Mesenchymal stem cell (in vitro differentiated cells and primary cell): ENCODE measurements around the gene SLC39A10. TPM values are rescaled to one million over a fixed set of nuclear protein-coding genes. Genes with fewer than 3 reads are reported as not detected.

ENCODE experiments used
- DNase-seq: peaks from one replicate; pipeline ENCODE4 v3.0.0-alpha.2; 2013
- H2AFZ ChIP-seq: one replicate; pipeline ENCODE4 v1.6.1; 2013; ENCODE audit warnings: low read depth, mild to moderate bottlenecking, control low read depth, inconsistent platforms, low read length, moderate library complexity
- H2AK5ac ChIP-seq: 2 replicates; pipeline ENCODE4 v1.6.1; 2013; ENCODE audit warnings: low read length, moderate library complexity, mild to moderate bottlenecking, inconsistent platforms; ENCODE audit not compliant: severe bottlenecking
- H2BK120ac ChIP-seq: one replicate; pipeline ENCODE4 v1.6.1; 2013; ENCODE audit warnings: low read depth, mild to moderate bottlenecking, inconsistent platforms, low read length, moderate library complexity
- H2BK12ac ChIP-seq, 2 experiments: one replicate each; pipeline ENCODE4 v1.6.1; 2013; ENCODE audit warnings: inconsistent platforms in 2 of 2, low read length in 2 of 2, mild to moderate bottlenecking in 2 of 2, moderate library complexity in 2 of 2, control low read depth in 1 of 2
- H2BK15ac ChIP-seq: one replicate; pipeline ENCODE4 v1.6.1; 2013; ENCODE audit warnings: mild to moderate bottlenecking, low read depth, inconsistent platforms; ENCODE audit not compliant: poor library complexity, severe bottlenecking
- H2BK5ac ChIP-seq: 2 replicates; pipeline ENCODE4 v1.6.1; 2013; ENCODE audit warnings: low read depth, mild to moderate bottlenecking, low read length, control low read depth, inconsistent platforms; ENCODE audit not compliant: poor library complexity, severe bottlenecking
- H3K14ac ChIP-seq, 2 experiments: one replicate each; pipeline ENCODE4 v1.6.1; 2013; ENCODE audit warnings: inconsistent platforms in 2 of 2, low read length in 2 of 2, control low read depth in 1 of 2, mild to moderate bottlenecking in 1 of 2, moderate library complexity in 1 of 2
- H3K18ac ChIP-seq, 2 experiments: one replicate each; pipeline ENCODE4 v1.6.1; 2013; ENCODE audit warnings: inconsistent platforms in 2 of 2, low read length in 2 of 2, control low read depth in 1 of 2, low read depth in 1 of 2, mild to moderate bottlenecking in 1 of 2
- H3K23ac ChIP-seq, 2 experiments: one replicate each; pipeline ENCODE4 v1.6.1; 2013; ENCODE audit warnings: inconsistent platforms in 2 of 2, low read length in 2 of 2, mild to moderate bottlenecking in 2 of 2, moderate library complexity in 2 of 2, control low read depth in 1 of 2
- H3K27ac ChIP-seq: 2 replicates; pipeline ENCODE4 v1.5.1; 2013; ENCODE audit warnings: mild to moderate bottlenecking, moderate library complexity, low read length, control low read depth, inconsistent platforms; ENCODE audit not compliant: poor library complexity, severe bottlenecking
- H3K27me3 ChIP-seq, 2 experiments: 2 replicates each; pipeline versions ENCODE4 v1.6.1 to v1.7.0; 2013; ENCODE audit warnings: low read length in 2 of 2, mild to moderate bottlenecking in 2 of 2, moderate library complexity in 2 of 2, control low read depth in 1 of 2, inconsistent platforms in 1 of 2; ENCODE audit not compliant: control insufficient read depth in 1 of 2, insufficient read depth in 1 of 2
- H3K36me3 ChIP-seq, 2 experiments: 2 replicates each; pipeline versions ENCODE4 v1.6.1 to v1.7.0; 2013; ENCODE audit warnings: low read length in 2 of 2, control low read depth in 1 of 2, inconsistent platforms in 1 of 2, low read depth in 1 of 2, mild to moderate bottlenecking in 1 of 2; ENCODE audit not compliant: insufficient read depth in 2 of 2, control insufficient read depth in 1 of 2
- H3K4ac ChIP-seq, 2 experiments: one replicate each; pipeline ENCODE4 v1.6.1; 2013; ENCODE audit warnings: inconsistent platforms in 2 of 2, low read length in 2 of 2, mild to moderate bottlenecking in 2 of 2, moderate library complexity in 2 of 2, control low read depth in 1 of 2, low read depth in 1 of 2
- H3K4me1 ChIP-seq: 2 replicates; pipeline ENCODE4 v1.6.1; 2013; ENCODE audit warnings: low read depth, low read length, control low read depth; ENCODE audit not compliant: control insufficient read depth, insufficient read depth
- H3K4me2 ChIP-seq: 2 replicates; pipeline ENCODE4 v1.6.1; 2013; ENCODE audit warnings: low read length, mild to moderate bottlenecking, inconsistent platforms; ENCODE audit not compliant: poor library complexity, severe bottlenecking
- H3K4me3 ChIP-seq, 2 experiments: 2 replicates each; pipeline versions ENCODE4 v1.5.1 to v1.7.0; 2013; ENCODE audit warnings: low read length in 2 of 2, mild to moderate bottlenecking in 2 of 2, control low read depth in 1 of 2, low read depth in 1 of 2; ENCODE audit not compliant: insufficient read depth in 1 of 2
- H3K79me1 ChIP-seq: replicated peaks from 2 replicates; pipeline ENCODE4 v1.6.1; 2013; ENCODE audit warnings: mild to moderate bottlenecking, control low read depth, low read length, inconsistent platforms; ENCODE audit not compliant: poor library complexity, severe bottlenecking
- H3K9ac ChIP-seq: 2 replicates; pipeline ENCODE4 v1.7.0; 2013; ENCODE audit warnings: mild to moderate bottlenecking, low read length, moderate library complexity
- H3K9me3 ChIP-seq: 2 replicates; pipeline ENCODE4 v1.7.0; 2013; ENCODE audit warnings: mild to moderate bottlenecking, low read length; ENCODE audit not compliant: control insufficient read depth
- H4K8ac ChIP-seq: one replicate; pipeline ENCODE4 v1.6.1; 2013; ENCODE audit warnings: inconsistent platforms, mild to moderate bottlenecking, low read length, moderate library complexity
- H4K91ac ChIP-seq: one replicate; pipeline ENCODE4 v1.6.1; 2013; ENCODE audit warnings: mild to moderate bottlenecking, low read length, inconsistent platforms
- WGBS: methylation state at CpG from one replicate; pipeline ENCODE4 v1.1.7; 2013; ENCODE audit warnings: mixed read lengths; 5-methylcytosine and 5-hydroxymethylcytosine counted together
- polyA plus RNA-seq, 2 experiments: library from polyadenylated mRNA; stranded (reverse); fragments of 200-250 nt; gene quantifications; one replicate each; pipeline ENCODE4 v1.2.3, GENCODE V29; 2013

The SLC39A10 gene, protein sequence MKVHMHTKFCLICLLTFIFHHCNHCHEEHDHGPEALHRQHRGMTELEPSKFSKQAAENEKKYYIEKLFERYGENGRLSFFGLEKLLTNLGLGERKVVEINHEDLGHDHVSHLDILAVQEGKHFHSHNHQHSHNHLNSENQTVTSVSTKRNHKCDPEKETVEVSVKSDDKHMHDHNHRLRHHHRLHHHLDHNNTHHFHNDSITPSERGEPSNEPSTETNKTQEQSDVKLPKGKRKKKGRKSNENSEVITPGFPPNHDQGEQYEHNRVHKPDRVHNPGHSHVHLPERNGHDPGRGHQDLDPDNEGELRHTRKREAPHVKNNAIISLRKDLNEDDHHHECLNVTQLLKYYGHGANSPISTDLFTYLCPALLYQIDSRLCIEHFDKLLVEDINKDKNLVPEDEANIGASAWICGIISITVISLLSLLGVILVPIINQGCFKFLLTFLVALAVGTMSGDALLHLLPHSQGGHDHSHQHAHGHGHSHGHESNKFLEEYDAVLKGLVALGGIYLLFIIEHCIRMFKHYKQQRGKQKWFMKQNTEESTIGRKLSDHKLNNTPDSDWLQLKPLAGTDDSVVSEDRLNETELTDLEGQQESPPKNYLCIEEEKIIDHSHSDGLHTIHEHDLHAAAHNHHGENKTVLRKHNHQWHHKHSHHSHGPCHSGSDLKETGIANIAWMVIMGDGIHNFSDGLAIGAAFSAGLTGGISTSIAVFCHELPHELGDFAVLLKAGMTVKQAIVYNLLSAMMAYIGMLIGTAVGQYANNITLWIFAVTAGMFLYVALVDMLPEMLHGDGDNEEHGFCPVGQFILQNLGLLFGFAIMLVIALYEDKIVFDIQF
- 21.0 TPM for polyA plus RNA-seq (2013, experiment 1 of 2)
- polyA plus RNA-seq (2013, experiment 2 of 2): 20.8 TPM

DNA sequence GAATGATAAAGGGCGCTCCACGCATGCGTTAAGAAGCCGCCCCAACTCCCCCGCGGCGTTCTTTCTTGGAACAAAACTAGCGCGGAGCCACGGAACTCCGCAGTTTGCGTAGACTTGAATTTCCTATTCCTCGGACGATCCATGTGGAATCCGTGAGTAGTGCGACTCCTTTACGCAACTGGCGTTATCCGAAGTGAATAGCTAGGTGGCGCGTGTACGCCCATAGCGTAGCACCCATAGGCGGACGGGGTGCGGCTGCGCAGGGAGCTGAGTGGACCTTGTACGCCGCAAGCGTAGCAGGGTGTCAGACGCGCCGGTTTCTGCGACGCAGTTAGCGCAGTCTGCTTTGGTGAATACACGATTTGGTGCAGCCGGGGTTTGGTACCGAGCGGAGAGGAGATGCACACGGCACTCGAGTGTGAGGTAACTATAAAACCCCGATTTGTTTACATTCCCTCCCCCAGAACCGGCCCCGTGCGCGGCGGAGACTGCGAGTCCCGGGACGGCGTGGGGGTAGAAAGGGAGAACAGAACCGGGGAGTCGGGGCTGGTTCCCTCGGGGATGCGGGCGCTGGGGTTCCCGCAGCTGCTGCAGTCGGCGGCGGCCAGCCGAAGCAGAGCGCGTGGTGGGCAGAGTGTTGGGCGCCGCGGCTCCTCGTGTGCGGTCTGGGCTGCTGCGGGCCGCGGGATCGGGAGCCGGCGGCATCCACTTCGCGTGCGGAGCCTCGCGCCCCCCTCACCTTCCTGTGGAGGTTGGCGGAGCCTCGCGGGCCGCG lies at the start of gene SLC39A10:
Gene SLC39A10 (plus strand): TSS at position 368 of the 775 bp plus-strand sequence. CDS start 22,817 bp downstream, outside the sequence.
- H3K27me3 ChIP-seq: no peaks in the 10 kb centered on the region
- no peaks in the 10 kb centered on the region for H3K36me3 ChIP-seq
- peak within 1 kb of the TSS; percentile 17 for H2BK15ac ChIP-seq
- peak within 1 kb of the TSS; percentile 83 for H3K4me2 ChIP-seq
- H3K4me3 ChIP-seq: peak within 1 kb of the TSS; percentile 86
- H2BK120ac ChIP-seq: peak within 1 kb of the TSS; percentile 92
- H3K23ac ChIP-seq: peak within 1 kb of the TSS in 1 of 2 experiments; percentile 81
- peaks cover 1% of the 10 kb centered on the region for H3K4me1 ChIP-seq
- peak within 1 kb of the TSS; percentile 89 for H3K27ac ChIP-seq
- peak within 1 kb of the TSS; percentile 93 to 94 for H3K18ac ChIP-seq
- DNase-seq: peak; percentile 97
- H3K9me3 ChIP-seq: no peaks in the 10 kb centered on the region
- H2AFZ ChIP-seq: peak within 1 kb of the TSS; percentile 60
- H3K9ac ChIP-seq: peak within 1 kb of the TSS; percentile 97
- peak within 1 kb of the TSS; percentile 84 for H4K91ac ChIP-seq
- H2BK5ac ChIP-seq: peak within 1 kb of the TSS; percentile 92
- peak within 1 kb of the TSS; percentile 87 for H4K8ac ChIP-seq
- H3K4ac ChIP-seq: peak within 1 kb of the TSS; percentile 55 to 95
- peak within 1 kb of the TSS in 1 of 2 experiments; percentile 96 for H3K14ac ChIP-seq
- WGBS: under 1% methylated on average over 60 of the region's 85 CpGs
- H2AK5ac ChIP-seq: peak within 1 kb of the TSS; percentile 92
- peak within 1 kb of the TSS; percentile 23 to 52 for H2BK12ac ChIP-seq
- no peaks in the 10 kb centered on the region for H3K79me1 ChIP-seq

DNA sequence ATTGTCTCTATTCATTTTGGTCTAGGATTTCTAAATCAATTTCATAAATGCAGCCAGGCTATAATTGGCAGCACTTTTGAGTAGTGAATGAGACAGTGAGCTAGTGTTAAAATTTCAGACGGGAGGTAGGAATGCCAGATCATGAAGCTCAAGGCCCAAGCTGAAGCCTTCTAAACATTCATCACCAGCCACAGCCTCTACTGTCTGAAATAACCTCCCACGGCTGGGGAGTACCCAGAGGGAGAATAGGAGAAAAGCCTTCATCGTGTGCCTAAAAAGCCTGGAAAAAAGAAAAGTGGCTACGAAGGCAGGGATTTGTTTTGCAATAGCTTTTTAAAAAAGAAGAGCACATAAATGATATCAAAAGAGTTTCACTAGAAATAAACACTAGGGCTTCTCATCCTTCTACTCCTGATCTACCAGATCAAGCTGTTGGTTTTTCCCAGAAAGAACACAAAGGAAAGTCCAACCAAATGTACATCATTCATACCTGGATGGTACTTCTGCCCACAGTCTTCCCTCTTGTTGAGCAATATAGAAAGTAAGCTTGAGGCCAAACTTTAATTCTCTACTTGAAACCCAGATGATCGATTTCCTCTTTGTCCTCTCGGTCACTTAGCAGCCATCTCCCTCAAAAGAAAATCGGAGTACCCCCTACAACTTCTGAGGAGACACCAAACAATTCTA lies 48.1 kb upstream of the SLC39A10 start:
- H2BK5ac ChIP-seq: no peak overlapping the region
- no peak overlapping the region for H2AFZ ChIP-seq
- no peak for DNase-seq
- no peak overlapping the region for H3K27ac ChIP-seq
- peaks cover 3% of the 10 kb centered on the region for H3K4me1 ChIP-seq
- no peak overlapping the region for H3K14ac ChIP-seq
- H4K91ac ChIP-seq: no peak overlapping the region
- H3K4ac ChIP-seq: no peak overlapping the region
- H2BK12ac ChIP-seq: no peak overlapping the region
- no peak overlapping the region for H3K4me3 ChIP-seq
- no peaks in the 10 kb centered on the region for H3K9me3 ChIP-seq
- H3K18ac ChIP-seq: no peak overlapping the region
- no peak overlapping the region for H2BK120ac ChIP-seq
- WGBS: 100% methylated on average over 5 of the region's 7 CpGs
- H3K23ac ChIP-seq: no peak overlapping the region
- H3K79me1 ChIP-seq: no peaks in the 10 kb centered on the region
- no peak overlapping the region for H2BK15ac ChIP-seq
- H3K4me2 ChIP-seq: no peak overlapping the region
- H3K9ac ChIP-seq: no peak overlapping the region
- no peaks in the 10 kb centered on the region for H3K36me3 ChIP-seq
- no peak overlapping the region for H2AK5ac ChIP-seq
- no peaks in the 10 kb centered on the region for H3K27me3 ChIP-seq
- no peak overlapping the region for H4K8ac ChIP-seq

DNA sequence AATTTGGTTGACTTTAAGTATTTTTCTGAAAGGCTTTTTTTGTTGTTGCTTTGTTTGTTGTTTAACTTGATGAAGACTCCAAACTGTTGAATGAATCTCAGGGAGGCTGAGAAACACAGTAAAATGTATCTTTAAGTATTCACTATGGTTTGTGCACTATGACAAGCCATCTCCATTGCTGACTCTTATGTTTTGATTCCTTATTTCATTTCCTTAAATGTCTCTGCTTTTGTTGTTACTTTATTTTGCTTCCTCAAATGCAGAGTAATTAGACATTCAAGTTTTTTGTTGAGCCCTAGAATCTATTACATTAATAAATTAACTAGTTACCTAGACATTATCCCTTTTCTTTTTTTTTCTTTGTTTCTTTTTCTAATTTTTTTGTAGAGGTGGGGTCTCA lies 46.3 kb upstream of the SLC39A10 start:
- Histone ChIP-seq H3K4me2 (no peak overlapping the region), H3K27me3 (no peaks in the 10 kb centered on the region), H3K36me3 (no peaks in the 10 kb centered on the region), H2BK12ac (no peak overlapping the region), H3K23ac (no peak overlapping the region), H4K91ac (no peak overlapping the region), H2BK15ac (no peak overlapping the region), H3K14ac (no peak overlapping the region), H2BK5ac (no peak overlapping the region), H3K18ac (no peak overlapping the region), H3K9me3 (no peaks in the 10 kb centered on the region), H3K4ac (no peak overlapping the region), H4K8ac (no peak overlapping the region), H3K9ac (no peak overlapping the region), H3K27ac (no peak overlapping the region), H2AK5ac (no peak overlapping the region), H2BK120ac (no peak overlapping the region), H3K79me1 (peaks cover 5% of the 10 kb centered on the region), H3K4me1 (peaks cover 6% of the 10 kb centered on the region), H3K4me3 (no peak overlapping the region), H2AFZ (no peak overlapping the region)
- no peak for DNase-seq
